Sigmoid colon (tissue), 4 donors: ENCODE results near the gene DHX15.

Experiments used
- CTCF ChIP-seq, 4 experiments: fragments of 450-650 bp in 3 of 4; fragments of 200-600 bp in 1 of 4; IDR thresholded peaks; one replicate each; pipeline ENCODE4 v1.5.1; 2016 to 2019; ENCODE audit warnings: antibody characterized with exemption in 4 of 4, mild to moderate bottlenecking in 3 of 4, moderate library complexity in 2 of 4
- EP300 ChIP-seq, 4 donors: sonication (generic); formaldehyde crosslinking; IDR thresholded peaks; one replicate each; pipeline ENCODE4 v1.6.1; 2017; ENCODE audit warnings: antibody characterized with exemption in 4 of 4
- POLR2A ChIP-seq, 2 donors: fragments of 450-650 bp; IDR thresholded peaks; one replicate each; pipeline ENCODE4 v1.6.1; 2016; ENCODE audit warnings: antibody characterized with exemption in 2 of 2, mild to moderate bottlenecking in 2 of 2, moderate library complexity in 2 of 2
- POLR2AphosphoS5 ChIP-seq, 4 donors: sonication (generic); formaldehyde crosslinking; IDR thresholded peaks; one replicate each; pipeline ENCODE4 v1.6.1; 2017; ENCODE audit warnings: antibody characterized with exemption in 4 of 4

- TF ChIP-seq CTCF (IDR thresholded peaks at IDR 0.05) (no peak), POLR2AphosphoS5 (IDR thresholded peaks at IDR 0.05) (no peak), POLR2A (IDR thresholded peaks at IDR 0.05) (no peak), EP300 (IDR thresholded peaks at IDR 0.05) (no peak)
Measured at GRCh38 chr4:24614881-24615280, 30.5 kb upstream of the DHX15 start.
